HG03460 (cell line): ENCODE data around the gene TMEM19.

Experiments used
- ATAC-seq: cut with Tn5 transposase; IDR thresholded peaks from one replicate; pipeline ENCODE4 v1.9.1; 2021; ENCODE audit not compliant: unreplicated experiment

The TMEM19 gene

DNA sequence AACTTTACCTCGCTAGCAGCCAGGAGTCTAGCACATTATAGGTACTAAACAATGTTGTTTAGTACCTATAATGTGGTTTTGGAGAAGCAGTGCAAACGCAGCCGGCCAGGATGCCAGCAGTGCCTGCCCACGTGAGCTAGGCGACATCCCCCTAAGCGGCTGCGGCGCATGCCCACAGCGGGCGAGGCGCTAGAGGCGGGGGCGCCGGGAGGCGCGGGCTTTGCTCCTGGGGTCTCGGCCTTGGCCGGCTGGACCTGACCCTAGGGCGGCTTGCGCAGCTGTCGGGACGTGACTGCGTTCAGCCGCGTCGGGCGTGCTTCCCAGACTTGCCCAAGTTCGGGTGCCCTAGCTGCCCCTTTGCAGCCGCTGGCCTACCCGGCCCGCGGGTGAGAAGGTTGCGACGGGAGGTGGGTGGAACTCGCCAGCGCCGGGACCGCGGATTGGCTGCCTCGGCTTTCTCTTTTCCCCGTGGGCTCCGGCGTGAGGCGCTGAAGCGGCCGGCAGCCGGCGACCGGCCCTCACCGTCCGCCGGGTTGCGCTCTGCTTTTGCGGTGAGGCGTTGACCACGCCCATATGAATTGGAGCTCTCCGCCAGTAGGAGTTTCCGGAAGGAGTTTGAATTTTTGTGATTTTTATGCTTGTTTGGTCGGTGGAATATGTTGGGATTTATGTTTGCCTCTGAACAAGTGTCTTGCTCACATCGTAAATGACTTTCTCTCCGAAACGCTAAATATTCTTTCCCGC lies at the start of gene TMEM19:
Gene TMEM19 (plus strand): TSS at position 169 of the 744 bp plus-strand sequence. CDS start 599 bp downstream, outside the sequence.
- peak; percentile 89 for ATAC-seq

DNA sequence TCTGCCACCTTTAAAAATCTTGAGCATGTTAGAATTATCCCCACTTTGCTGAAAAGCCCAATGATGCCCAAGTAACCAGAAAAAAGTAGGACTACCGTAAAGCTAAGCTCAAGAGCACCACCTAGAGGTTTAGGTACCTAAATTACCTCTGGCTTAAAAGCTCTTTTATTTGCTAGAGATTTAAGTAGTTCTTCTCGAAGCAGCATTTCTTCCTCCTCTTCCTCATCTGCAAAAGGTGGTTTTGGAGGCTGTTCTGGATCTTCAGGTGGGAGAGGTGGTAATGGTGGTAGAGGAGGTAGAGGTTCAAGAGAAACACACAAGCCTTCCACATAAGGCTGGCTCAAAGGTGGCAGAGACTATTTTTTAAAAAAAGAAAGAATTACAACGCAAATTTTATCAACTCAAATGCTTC lies 49.2 kb upstream of the TMEM19 start:
- no peak for ATAC-seq

DNA sequence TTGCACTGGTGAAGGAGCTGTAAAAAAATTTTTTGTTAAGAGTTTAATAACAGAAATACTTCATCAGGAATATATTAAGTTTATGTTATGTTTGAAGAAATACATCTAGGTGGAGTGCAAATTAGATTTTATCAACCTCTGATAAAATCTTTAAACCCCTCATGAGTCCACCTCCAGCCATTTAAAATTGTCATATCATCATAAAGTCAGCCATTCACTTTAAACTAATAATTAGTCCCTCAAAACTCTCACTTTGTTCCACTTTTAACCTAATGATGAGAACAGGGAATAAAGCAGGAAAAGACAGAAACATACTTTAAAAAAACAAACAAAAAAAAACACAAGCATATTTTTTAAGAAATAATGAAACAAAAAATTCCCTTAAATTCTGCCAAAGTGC lies 47.4 kb upstream of the TMEM19 start:
- ATAC-seq: no peak

DNA sequence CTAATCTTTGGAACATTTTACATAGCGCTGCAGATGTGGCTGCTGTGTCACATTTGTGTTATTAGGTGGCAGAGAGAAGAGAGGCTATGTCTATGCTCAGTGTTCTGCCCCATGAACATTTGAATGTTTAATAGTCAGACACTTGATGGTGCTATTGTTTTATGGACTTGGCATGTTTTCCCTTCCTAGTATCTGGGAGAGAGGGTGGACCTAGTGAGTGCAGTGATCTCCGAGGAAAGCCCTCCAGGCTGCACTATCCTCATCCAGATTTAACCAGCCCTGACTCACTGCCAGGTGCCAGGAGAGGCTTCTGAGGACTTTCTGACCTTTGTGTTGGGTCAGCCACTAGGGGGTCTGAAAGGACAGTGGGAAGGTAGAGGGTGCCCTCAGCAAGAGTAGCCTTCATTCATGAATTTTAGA lies 46.5 kb upstream of the TMEM19 start:
- ATAC-seq: no peak

DNA sequence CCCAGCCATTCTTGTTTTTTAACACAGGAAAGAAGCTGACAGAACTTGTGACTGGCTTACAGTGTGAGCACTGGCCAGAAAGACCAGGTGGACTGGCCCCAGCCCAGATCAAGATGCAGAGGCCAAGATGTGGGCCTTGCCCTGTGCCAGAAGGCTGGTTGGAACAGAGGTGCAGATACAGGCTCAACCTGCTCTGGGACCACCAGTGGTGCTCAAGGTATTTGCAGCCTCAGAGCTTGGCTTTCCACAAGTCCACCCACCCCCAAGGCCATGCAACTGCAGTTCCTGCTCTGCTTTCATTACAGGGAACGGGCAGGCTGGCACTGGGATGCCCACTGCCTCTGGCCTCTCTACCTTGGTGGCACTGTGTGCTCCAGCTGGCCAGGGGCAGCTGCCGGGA lies 45.6 kb upstream of the TMEM19 start:
- ATAC-seq: no peak

DNA sequence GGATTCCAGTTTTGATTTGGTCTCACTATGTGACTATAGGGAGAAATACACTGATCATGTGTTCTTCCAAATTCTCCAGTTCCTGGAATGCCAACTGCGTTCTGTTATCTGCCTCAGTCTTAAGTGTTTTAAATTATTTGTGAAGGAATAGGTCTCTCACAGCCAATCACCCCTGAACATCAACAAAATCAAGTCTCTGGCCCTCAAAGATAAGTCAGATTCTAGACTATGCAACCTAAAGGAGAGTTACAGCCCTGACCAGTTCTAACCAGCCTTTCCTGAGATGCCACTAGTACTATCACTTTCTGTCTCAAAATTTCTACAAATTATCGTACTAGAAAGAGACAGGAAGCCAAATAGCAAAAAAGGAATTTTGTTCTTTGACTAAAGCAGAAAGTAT lies 44.5 kb upstream of the TMEM19 start:
- ATAC-seq: no peak

DNA sequence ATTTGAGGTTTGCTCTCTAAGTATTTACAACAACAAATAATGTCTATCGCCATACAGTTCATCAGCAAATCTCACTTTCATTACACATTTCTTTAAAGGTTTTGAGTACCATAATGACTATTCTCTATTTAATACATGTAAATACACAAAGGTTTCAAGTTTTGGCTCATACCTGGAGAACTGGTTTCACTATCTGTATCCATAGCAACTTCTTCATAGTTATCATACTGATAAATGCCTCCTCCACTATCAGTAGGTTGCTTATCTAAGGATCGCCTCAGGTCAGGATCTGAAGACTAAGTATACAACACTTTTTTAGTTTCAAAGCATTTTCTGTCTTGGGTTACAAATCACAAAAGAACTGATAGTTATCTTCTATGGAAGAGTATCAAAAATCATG lies 43.6 kb upstream of the TMEM19 start:
- ATAC-seq: no peak

DNA sequence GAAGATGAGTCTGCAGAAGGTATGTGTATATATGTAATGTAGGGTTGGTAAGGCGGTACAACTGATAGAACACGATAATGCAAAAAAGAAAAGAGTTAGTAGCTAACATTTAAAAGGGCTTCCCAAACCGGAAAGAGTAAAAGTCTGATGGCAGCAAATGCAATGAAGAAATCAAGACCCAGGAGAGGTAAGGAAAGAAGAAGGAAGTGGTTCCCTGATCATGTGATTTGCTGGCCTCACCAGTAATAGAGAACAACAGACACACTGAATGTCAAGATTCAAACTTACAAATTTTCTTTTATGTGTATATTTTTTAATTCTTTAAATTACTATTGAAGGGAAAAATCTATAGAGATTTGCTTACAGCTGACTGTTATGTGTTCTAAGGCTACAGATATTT lies 40.6 kb upstream of the TMEM19 start:
- no peak for ATAC-seq

DNA sequence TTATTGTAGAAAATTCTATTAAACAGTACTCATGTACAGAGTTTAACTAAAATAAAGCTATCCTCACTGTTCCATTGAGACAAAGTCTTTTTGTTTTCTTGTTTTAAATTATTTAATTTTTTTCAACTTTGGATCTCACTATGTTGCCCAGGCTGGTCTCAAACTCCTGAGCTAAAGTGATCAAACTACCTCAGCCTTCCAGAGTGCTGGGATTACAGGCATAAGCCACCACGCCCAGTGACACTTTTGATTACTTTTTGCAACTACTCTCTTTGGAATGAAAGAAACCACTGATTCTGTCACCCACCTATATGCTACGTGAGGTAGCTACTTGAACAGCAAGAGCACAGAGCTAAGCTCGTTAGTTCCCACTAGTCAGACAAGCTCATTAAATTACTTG lies 39.4 kb upstream of the TMEM19 start:
- ATAC-seq: no peak

DNA sequence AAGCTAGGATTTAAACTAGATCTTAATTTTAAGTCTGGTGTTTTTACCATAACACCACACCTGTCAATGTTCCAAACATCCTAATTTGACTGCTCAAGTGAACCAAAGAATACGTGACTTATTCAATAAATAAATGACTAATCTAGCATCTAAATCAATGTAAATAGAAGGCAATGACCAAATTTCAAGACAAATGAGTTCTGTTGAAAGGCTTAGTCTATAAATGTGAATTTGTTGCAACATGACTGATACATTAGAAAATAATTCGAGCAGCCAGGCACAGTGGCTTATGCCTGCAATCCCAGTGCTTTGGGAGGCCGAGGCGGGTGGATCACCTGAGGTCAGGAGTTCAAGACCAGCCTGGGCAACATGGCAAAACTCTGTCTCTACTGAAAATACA lies 37.3 kb upstream of the TMEM19 start:
- no peak for ATAC-seq

DNA sequence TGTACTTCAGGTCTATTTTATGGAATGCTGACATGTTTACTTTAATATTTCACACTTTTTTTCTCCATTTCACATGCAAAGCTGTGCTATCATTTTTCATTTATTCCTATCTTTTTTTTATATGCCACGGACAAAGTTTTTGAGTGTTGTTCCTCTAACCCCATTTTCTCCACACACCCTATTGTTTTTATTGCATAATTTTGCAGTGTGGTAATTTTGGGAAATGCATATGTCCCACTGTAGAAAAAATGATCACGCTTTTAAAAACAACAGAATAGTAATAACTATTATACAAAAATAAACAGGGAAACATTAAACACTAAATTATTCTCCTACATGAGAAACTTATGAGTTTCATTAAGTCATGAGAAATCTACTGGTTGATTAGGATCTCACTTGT lies 36.5 kb upstream of the TMEM19 start:
- ATAC-seq: no peak

DNA sequence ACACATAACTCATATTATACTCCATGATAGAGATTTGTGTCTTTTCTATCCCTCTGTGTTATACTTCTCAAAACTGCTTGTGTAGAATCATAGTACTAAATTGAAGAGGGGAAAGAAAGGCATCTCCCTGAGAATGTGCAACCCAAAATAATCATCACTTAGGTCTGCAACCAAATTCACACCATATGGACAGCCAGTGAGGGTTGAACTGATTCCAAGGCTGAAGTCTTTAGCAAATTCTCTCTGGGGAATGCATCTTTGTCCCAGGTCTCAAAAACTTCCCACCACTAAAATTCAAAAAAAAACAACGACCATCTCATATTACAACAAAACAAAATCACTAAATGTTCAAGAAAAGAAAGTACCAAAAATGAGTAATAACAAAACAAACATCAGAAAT lies 33.2 kb upstream of the TMEM19 start:
- ATAC-seq: no peak

DNA sequence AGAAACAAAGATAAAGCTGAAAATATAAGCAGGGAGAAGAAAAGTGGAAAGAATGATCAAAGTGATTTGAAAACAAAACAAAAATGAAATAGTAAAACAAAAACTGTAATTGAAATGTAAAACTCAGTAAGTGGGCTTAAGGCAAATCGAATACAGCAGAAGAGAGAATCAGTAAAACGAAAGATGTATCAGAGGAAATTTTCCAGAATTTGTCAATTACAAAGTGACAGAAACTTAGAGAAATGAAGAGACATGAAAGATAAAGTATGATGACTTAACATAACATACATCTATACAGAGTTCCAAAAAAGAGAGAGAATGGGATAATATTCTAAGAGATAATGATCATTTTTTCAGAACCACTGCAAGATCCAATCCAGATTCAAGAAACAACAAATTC lies 32.7 kb upstream of the TMEM19 start:
- ATAC-seq: no peak

DNA sequence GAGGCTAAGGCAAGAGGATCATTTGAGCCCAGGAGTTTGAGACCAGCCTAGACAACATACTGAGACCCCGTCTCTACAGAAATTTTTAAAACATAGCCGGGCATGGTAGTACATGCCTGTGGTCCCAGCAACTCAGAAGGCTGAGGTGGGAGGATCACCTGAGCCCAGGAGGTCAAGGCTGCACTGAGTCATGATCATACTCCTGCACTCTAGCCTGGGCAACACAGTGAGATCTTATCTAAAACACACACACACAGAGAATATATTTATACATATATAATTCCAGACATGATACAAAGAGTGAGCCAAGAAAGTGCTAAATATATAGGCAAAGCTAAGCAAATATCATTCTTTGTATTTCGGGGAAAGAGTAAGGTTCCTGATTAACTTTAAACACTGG lies 31.7 kb upstream of the TMEM19 start:
- ATAC-seq: no peak

DNA sequence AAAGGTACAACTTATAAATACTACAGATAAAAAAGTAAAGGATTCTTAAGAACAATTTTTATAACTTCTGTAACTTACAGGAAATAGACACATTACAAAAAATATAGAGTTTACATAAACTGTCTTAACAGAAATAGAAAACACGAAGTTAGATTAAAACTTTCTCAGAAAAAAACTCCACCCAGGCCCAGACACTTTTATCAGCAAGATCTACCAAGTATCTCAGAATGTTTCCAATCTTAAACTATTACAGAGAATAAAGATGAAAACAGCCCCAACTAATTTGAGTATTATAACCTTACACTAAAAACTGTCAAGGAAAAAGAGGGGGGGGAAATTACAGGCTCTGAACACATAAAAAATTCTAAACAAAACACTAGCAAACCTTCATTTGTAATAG lies 30.4 kb upstream of the TMEM19 start:
- no peak for ATAC-seq

DNA sequence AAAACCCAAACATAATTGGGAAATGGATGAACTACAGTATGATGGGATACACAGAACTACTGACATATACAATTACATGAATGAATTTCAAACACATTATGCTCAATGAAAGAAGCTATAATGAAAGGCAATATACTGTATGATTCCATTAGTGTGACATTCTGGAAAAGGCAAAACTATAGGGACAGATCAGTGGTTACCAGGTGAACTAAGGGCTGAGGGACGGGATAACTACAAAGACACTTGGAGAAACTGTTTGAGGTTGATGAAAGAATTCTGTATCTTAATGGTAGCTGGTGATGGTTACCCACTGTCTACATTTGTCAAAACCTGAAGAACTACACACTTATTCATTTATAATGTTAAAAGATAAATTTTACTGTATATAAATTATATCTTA lies 30.0 kb upstream of the TMEM19 start:
- no peak for ATAC-seq

DNA sequence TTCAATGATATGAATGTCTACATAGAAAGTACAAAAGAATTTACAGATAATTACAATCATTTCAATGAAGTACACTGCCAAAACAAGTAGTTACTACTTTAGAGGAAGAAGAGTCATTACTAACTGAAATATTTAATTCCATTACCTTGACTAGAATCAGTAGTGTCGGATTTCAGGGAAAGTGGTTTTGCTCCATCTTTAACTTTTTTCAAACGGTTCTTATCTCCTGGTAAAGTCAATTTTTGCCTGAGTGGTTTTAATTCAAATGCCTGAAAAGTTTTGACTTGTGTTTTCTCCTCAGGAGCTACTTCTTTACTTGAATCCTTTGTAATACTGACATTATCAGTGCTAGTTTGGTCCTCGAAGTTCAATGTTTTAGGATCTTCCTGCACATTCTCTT lies 29.1 kb upstream of the TMEM19 start:
- no peak for ATAC-seq

DNA sequence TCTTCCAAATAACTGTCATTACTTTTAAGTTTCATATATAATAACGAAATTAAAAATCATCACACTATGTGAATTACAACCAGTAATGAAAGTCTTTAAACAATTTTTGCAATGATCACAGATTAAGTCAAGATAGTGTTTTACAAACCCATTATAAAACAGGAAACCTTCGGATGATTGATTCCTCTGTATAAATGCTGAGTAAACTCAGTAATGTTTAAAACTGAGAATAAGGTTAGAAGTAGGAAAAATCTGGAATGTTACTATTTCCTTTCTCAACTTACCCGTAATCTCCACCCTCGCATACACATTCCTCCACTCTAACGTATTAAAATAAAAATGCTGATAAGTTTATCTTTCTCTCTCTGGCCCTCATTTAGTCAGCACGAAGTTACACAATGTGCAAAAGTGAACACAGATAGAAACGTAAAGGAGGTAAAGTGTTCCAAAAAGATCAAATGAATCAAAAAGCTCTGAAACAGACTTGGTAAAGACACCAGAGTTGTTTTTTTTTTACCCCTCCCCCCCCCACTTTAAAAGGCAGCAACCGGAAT lies 23.8 kb upstream of the TMEM19 start:
- ATAC-seq: no peak

DNA sequence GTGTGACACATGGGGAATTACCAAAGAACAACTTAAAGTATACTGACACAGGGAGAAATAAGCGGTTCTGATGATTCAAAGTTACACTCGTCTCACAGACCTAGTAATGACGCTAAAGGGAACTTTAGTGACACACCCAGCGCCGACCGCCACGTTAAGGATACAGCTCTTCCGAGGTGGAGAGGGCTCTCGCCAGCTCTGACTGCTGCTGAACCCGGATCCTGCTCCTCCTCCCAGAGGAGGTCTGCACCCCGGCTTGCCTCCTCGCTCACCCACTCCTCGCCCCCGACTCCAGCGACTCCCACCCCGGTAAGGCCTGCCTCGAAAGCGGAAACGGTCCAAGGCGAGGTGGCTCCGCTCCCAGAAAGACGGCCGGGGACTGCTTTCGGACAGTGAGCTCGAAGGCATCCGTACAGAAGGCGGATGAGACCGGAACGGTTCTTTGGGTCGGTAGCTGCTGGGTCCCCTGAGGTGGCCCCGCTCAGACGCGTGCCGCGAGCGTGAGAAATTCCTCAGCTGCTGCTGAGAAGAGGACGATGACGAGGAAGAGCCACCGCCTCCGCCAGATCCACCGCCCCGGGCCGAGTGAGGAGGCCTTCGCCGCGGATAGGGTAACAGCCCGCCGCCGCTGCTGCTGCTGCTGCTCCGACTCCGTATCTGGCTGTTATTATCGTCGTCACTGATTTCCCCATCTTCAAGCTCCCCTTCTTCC lies 22.9 kb upstream of the TMEM19 start:
- peak; percentile 26 for ATAC-seq

DNA sequence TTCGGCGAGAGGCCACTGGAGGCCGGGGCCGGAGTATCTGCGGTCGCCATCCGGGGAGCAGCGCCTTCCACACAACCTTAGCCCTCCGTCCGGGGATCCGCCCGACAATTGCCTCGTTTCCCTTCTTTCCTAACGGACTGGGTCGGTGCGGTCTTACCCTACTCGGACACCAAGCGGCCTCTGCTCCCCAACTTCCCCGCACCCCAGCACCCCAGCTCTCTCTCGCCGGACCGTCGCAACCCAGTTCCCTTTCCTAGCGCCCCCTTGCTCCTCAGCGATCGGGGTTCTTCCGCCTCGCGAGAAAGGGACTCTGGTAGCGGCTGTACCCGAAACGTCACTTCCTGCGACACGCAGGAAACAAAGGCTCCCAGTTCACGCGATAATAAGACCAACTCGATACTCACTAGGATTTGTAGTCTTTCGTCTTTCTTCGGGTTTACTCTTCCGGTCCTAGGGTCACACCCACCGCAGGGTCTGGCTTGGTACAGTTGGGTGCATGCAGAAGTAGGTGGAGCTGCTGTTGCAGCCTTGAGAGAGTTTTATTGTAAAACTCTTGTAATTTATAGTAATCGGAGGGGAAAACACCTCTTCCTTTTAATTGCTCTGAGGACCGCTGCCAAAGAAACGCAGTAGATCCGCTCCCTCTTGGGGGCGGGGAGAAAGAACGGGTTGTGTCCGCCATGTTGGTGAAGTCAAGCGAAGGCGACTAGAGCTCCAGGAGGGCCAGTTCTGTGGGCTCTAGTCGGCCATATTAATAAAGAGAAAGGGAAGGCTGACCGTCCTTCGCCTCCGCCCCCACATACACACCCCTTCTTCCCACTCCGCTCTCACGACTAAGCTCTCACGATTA lies 22.1 kb upstream of the TMEM19 start, which contains the start of the genes THAP2 and ZFC3H1:
Gene THAP2 (plus strand): TSS at position 741 of the 850 bp plus-strand sequence. CDS start 209 bp downstream, outside the sequence.
Gene ZFC3H1 (minus strand): TSS at position 288 of the 850 bp plus-strand sequence. CDS start 238 bp downstream, at position 50.
- peak; percentile 87 for ATAC-seq
